Measurements from ENCODE around the gene RNASE12.
"Not testable (repeated sequence)": the region's sequence is repeated elsewhere in the genome, so short reads cannot be mapped to it uniquely, and the experiment has no call there.

The RNASE12 gene

GRCh38 chr14:20578784-20579502 lies 12.2 kb downstream of the RNASE12 start:
- no peak for DNase-seq (ENCODE audit: low spot score)

GRCh38 chr14:20578325-20578724 lies 12.9 kb downstream of the RNASE12 start:
- DNase-seq (ENCODE audit: low spot score): no peak

- not testable (repeated sequence) for DNase-seq (ENCODE audit: low spot score)
Measured at GRCh38 chr14:20572382-20572990, 18.7 kb downstream of the RNASE12 start.

- DNase-seq (ENCODE audit: low spot score): not testable (repeated sequence)
Measured at GRCh38 chr14:20570720-20571119, 20.5 kb downstream of the RNASE12 start.

GRCh38 chr14:20569865-20570264 lies 21.3 kb downstream of the RNASE12 start:
- DNase-seq (ENCODE audit: low spot score): not testable (repeated sequence)

- no peak for DNase-seq (ENCODE audit: low spot score)
Measured at GRCh38 chr14:20569066-20569465, 22.1 kb downstream of the RNASE12 start.

- DNase-seq (ENCODE audit: low spot score): no peak
Measured at GRCh38 chr14:20568393-20568792, 22.8 kb downstream of the RNASE12 start.

- DNase-seq (ENCODE audit: low spot score): not testable (repeated sequence)
Measured at GRCh38 chr14:20567199-20567598, 24.0 kb downstream of the RNASE12 start.

- no peak for DNase-seq (ENCODE audit: low spot score)
Measured at GRCh38 chr14:20564501-20564997, 26.6 kb downstream of the RNASE12 start.

GRCh38 chr14:20563971-20564370 lies 27.2 kb downstream of the RNASE12 start:
- DNase-seq (ENCODE audit: low spot score): no peak

GRCh38 chr14:20560961-20561360 lies 30.2 kb downstream of the RNASE12 start, which contains the start of gene RNASE9:
Gene RNASE9 (minus strand): TSS chr14:20561047.
- DNase-seq (ENCODE audit: low spot score): no peak

GRCh38 chr14:20559461-20559904 lies 31.7 kb downstream of the RNASE12 start:
- no peak for DNase-seq (ENCODE audit: low spot score)

- DNase-seq (ENCODE audit: low spot score): no peak
Measured at GRCh38 chr14:20557212-20557542, 34.0 kb downstream of the RNASE12 start.

GRCh38 chr14:20556500-20557211 lies 34.5 kb downstream of the RNASE12 start:
- DNase-seq (ENCODE audit: low spot score): no peak

- no peak for DNase-seq (ENCODE audit: low spot score)
Measured at GRCh38 chr14:20555845-20556244, 35.3 kb downstream of the RNASE12 start.

- DNase-seq (ENCODE audit: low spot score): no peak
Measured at GRCh38 chr14:20553024-20553423, 38.2 kb downstream of the RNASE12 start.

GRCh38 chr14:20551606-20552005 lies 39.6 kb downstream of the RNASE12 start:
- DNase-seq (ENCODE audit: low spot score): no peak

- DNase-seq (ENCODE audit: low spot score): no peak
Measured at GRCh38 chr14:20550926-20551325, 40.2 kb downstream of the RNASE12 start.

- no peak for DNase-seq (ENCODE audit: low spot score)
Measured at GRCh38 chr14:20548414-20549158, 42.6 kb downstream of the RNASE12 start.

- DNase-seq (ENCODE audit: low spot score): no peak
Measured at GRCh38 chr14:20546877-20547276, 44.3 kb downstream of the RNASE12 start.

Measured in AG08395 (cell line).